DMS 273 (cell line): ENCODE results near the gene LARGE1.
A peak's percentile ranks its signal among the peaks of the same experiment; 100 is the strongest.

Experiments
- DNase-seq: peaks from one replicate; lab custom pipeline; 2025; ENCODE audit not compliant: unreplicated experiment; lab: John Stamatoyannopoulos, UW

Gene LARGE1

GRCh38 chr22:33825761-33826160, 94.5 kb downstream of the LARGE1 start:
- no peak for DNase-seq

GRCh38 chr22:33823552-33823951, 96.7 kb downstream of the LARGE1 start:
- DNase-seq, result no peak

- DNase-seq, result no peak
These were observed 99.0 kb downstream of the LARGE1 start for GRCh38 chr22:33821290-33821689.

GRCh38 chr22:33819743-33820142, 100.5 kb downstream of the LARGE1 start:
- no peak for DNase-seq

GRCh38 chr22:33817512-33818127, 102.7 kb downstream of the LARGE1 start:
- DNase-seq, result peak; percentile 48

GRCh38 chr22:33812360-33812977, 107.8 kb downstream of the LARGE1 start:
- DNase-seq, result no peak

- no peak for DNase-seq
These were observed 108.6 kb downstream of the LARGE1 start for GRCh38 chr22:33811686-33812085.

GRCh38 chr22:33811208-33811607, 109.1 kb downstream of the LARGE1 start:
- peak; percentile 62 for DNase-seq

- no peak for DNase-seq
These were observed 112.8 kb downstream of the LARGE1 start for GRCh38 chr22:33807470-33807869.

- no peak for DNase-seq
These were observed 114.1 kb downstream of the LARGE1 start for GRCh38 chr22:33806191-33806590.

GRCh38 chr22:33803371-33804282, 116.6 kb downstream of the LARGE1 start:
- peak; percentile 64 for DNase-seq

- no peak for DNase-seq
These were observed 121.9 kb downstream of the LARGE1 start for GRCh38 chr22:33798401-33798800.

- no peak for DNase-seq
These were observed 123.8 kb downstream of the LARGE1 start for GRCh38 chr22:33796494-33796893.

- DNase-seq, result no peak
These were observed 126.8 kb downstream of the LARGE1 start for GRCh38 chr22:33793475-33793874.

GRCh38 chr22:33792832-33793231, 127.4 kb downstream of the LARGE1 start:
- DNase-seq, result no peak

GRCh38 chr22:33789690-33790253, 130.5 kb downstream of the LARGE1 start:
- no peak for DNase-seq

- no peak for DNase-seq
These were observed 131.3 kb downstream of the LARGE1 start for GRCh38 chr22:33788927-33789326.

- DNase-seq, result no peak
These were observed 132.4 kb downstream of the LARGE1 start for GRCh38 chr22:33787645-33788456.

- DNase-seq, result no peak
These were observed 134.1 kb downstream of the LARGE1 start for GRCh38 chr22:33786149-33786548.

GRCh38 chr22:33785283-33785968, 134.8 kb downstream of the LARGE1 start:
- DNase-seq, result no peak
